ENCODE results near the gene CGB1. TPM values are rescaled to one million over a fixed set of nuclear protein-coding genes. Genes with fewer than 3 reads are reported as not detected.

Gene CGB1
- total and polyA plus RNA-seq, 2 of the 13 experiments (the other 11 are each of a cell fraction or from before 2014, with no cell fraction given): not detected

- TF ChIP-seq ZFP82 (CRISPR knock-in tag; IDR thresholded peaks at IDR 0.05; ENCODE audit: borderline replicate concordance) (0 out of 2 replicates have a peak, but pooled peaks have one; percentile 46), ZNF615 (CRISPR knock-in tag; IDR thresholded peaks at IDR 0.05; ENCODE audit: borderline replicate concordance) (peak; percentile 86; the same call in 1 of the 2 replicates), TOE1 (CRISPR knock-in tag; IDR thresholded peaks at IDR 0.05) (no peak; the same call in 1 of the 2 replicates), PAX8 (CRISPR knock-in tag; IDR thresholded peaks at IDR 0.05; ENCODE audit: borderline replicate concordance) (no peak), ZIK1 (CRISPR knock-in tag; IDR thresholded peaks at IDR 0.05; ENCODE audit: borderline replicate concordance, low read depth) (peak; percentile 87; the same call in 1 of the 2 replicates), ZNF367 (CRISPR knock-in tag; IDR thresholded peaks at IDR 0.05; ENCODE audit: borderline replicate concordance) (peak; percentile 34; the same call in 1 of the 2 replicates), ZNF652 (CRISPR knock-in tag; IDR thresholded peaks at IDR 0.05; ENCODE audit: borderline replicate concordance, low read depth) (0 out of 2 replicates have a peak, but pooled peaks have one; percentile 17), GLMP (CRISPR knock-in tag; IDR thresholded peaks at IDR 0.05; ENCODE audit: borderline replicate concordance) (peak; percentile 93), BRCA1 (CRISPR knock-in tag; IDR thresholded peaks at IDR 0.05) (0 out of 2 replicates have a peak, but pooled peaks have one; percentile 76), HNRNPK (IDR thresholded peaks at IDR 0.05; ENCODE audit: low read depth, low read length, poor library complexity, severe bottlenecking) (peak; percentile 78), ZNF577 (CRISPR knock-in tag; IDR thresholded peaks at IDR 0.05; ENCODE audit: borderline replicate concordance, low read depth) (no peak), POGZ (CRISPR knock-in tag; IDR thresholded peaks at IDR 0.05) (no peak; the same call in 1 of the 2 replicates), TAF15 (IDR thresholded peaks at IDR 0.05; ENCODE audit: low read depth, low read length, poor library complexity, severe bottlenecking) (peak; percentile 49), ZFP1 (CRISPR knock-in tag; IDR thresholded peaks at IDR 0.05) (no peak), ZFP36L1 (CRISPR knock-in tag; IDR thresholded peaks at IDR 0.05) (no peak), MNT (IDR thresholded peaks at IDR 0.05) (peak; percentile 45), ZNF260 (CRISPR knock-in tag; IDR thresholded peaks at IDR 0.05; ENCODE audit: borderline replicate concordance, low read depth) (no peak)
- TF ChIP-seq, protein P1, sequence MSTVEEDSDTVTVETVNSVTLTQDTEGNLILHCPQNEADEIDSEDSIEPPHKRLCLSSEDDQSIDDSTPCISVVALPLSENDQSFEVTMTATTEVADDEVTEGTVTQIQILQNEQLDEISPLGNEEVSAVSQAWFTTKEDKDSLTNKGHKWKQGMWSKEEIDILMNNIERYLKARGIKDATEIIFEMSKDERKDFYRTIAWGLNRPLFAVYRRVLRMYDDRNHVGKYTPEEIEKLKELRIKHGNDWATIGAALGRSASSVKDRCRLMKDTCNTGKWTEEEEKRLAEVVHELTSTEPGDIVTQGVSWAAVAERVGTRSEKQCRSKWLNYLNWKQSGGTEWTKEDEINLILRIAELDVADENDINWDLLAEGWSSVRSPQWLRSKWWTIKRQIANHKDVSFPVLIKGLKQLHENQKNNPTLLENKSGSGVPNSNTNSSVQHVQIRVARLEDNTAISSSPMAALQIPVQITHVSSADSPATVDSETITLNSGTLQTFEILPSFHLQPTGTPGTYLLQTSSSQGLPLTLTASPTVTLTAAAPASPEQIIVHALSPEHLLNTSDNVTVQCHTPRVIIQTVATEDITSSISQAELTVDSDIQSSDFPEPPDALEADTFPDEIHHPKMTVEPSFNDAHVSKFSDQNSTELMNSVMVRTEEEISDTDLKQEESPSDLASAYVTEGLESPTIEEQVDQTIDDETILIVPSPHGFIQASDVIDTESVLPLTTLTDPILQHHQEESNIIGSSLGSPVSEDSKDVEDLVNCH (CRISPR knock-in tag; IDR thresholded peaks at IDR 0.05): no peak
- TF ChIP-seq, protein P2, sequence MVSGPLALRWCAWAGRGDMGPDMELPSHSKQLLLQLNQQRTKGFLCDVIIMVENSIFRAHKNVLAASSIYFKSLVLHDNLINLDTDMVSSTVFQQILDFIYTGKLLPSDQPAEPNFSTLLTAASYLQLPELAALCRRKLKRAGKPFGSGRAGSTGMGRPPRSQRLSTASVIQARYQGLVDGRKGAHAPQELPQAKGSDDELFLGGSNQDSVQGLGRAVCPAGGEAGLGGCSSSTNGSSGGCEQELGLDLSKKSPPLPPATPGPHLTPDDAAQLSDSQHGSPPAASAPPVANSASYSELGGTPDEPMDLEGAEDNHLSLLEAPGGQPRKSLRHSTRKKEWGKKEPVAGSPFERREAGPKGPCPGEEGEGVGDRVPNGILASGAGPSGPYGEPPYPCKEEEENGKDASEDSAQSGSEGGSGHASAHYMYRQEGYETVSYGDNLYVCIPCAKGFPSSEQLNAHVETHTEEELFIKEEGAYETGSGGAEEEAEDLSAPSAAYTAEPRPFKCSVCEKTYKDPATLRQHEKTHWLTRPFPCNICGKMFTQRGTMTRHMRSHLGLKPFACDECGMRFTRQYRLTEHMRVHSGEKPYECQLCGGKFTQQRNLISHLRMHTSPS (CRISPR knock-in tag; IDR thresholded peaks at IDR 0.05; ENCODE audit: low read depth): no peak
- TF ChIP-seq, protein P3, sequence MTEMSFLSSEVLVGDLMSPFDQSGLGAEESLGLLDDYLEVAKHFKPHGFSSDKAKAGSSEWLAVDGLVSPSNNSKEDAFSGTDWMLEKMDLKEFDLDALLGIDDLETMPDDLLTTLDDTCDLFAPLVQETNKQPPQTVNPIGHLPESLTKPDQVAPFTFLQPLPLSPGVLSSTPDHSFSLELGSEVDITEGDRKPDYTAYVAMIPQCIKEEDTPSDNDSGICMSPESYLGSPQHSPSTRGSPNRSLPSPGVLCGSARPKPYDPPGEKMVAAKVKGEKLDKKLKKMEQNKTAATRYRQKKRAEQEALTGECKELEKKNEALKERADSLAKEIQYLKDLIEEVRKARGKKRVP (CRISPR knock-in tag; IDR thresholded peaks at IDR 0.05): no peak
Observed at GRCh38 chr19:49085020-49085867, 48.5 kb upstream of the CGB1 start, which contains the start of gene SNRNP70 (continued).
